Measurements from ENCODE around the gene LASP1NB.
"Not testable (repeated sequence)": the region's sequence is repeated elsewhere in the genome, so short reads cannot be mapped to it uniquely, and the experiment has no call there.

The LASP1NB gene

GRCh38 chr17:38916771-38917170, 8.6 kb upstream of the LASP1NB start:
- no peak for DNase-seq (ENCODE audit: low read depth, low spot score)

GRCh38 chr17:38917259-38917658, 8.2 kb upstream of the LASP1NB start:
- DNase-seq (ENCODE audit: low read depth, low spot score) = no peak

- no peak for DNase-seq (ENCODE audit: low read depth, low spot score)
Measured at GRCh38 chr17:38918129-38918913, 7.1 kb upstream of the LASP1NB start.

GRCh38 chr17:38918916-38919315, 6.5 kb upstream of the LASP1NB start:
- no peak for DNase-seq (ENCODE audit: low read depth, low spot score)

- DNase-seq (ENCODE audit: low read depth, low spot score) = no peak
Measured at GRCh38 chr17:38919316-38920078, 5.9 kb upstream of the LASP1NB start.

- DNase-seq (ENCODE audit: low read depth, low spot score) = no peak
Measured at GRCh38 chr17:38920374-38921291, 4.8 kb upstream of the LASP1NB start.

GRCh38 chr17:38921756-38922411, 3.5 kb upstream of the LASP1NB start:
- DNase-seq (ENCODE audit: low read depth, low spot score) = no peak

GRCh38 chr17:38922538-38923297, 2.7 kb upstream of the LASP1NB start:
- DNase-seq (ENCODE audit: low read depth, low spot score) = peak; percentile 85

GRCh38 chr17:38926293-38927070, 1.1 kb downstream of the LASP1NB start:
- no peak for DNase-seq (ENCODE audit: low read depth, low spot score)

- not testable (repeated sequence) for DNase-seq (ENCODE audit: low read depth, low spot score)
Measured at GRCh38 chr17:38930782-38931181, 5.4 kb downstream of the LASP1NB start.

- DNase-seq (ENCODE audit: low read depth, low spot score) = not testable (repeated sequence)
Measured at GRCh38 chr17:38933962-38934361, 8.5 kb downstream of the LASP1NB start.

GRCh38 chr17:38939987-38940386, 14.6 kb downstream of the LASP1NB start:
- no peak for DNase-seq (ENCODE audit: low read depth, low spot score)

- DNase-seq (ENCODE audit: low read depth, low spot score) = no peak
Measured at GRCh38 chr17:38940404-38940803, 15.0 kb downstream of the LASP1NB start.

- no peak for DNase-seq (ENCODE audit: low read depth, low spot score)
Measured at GRCh38 chr17:38942696-38943334, 17.4 kb downstream of the LASP1NB start.

GRCh38 chr17:38943607-38944006, 18.2 kb downstream of the LASP1NB start:
- no peak for DNase-seq (ENCODE audit: low read depth, low spot score)

GRCh38 chr17:38947189-38947588, 21.8 kb downstream of the LASP1NB start:
- no peak for DNase-seq (ENCODE audit: low read depth, low spot score)

GRCh38 chr17:38953800-38954199, 28.4 kb downstream of the LASP1NB start:
- not testable (repeated sequence) for DNase-seq (ENCODE audit: low read depth, low spot score)

GRCh38 chr17:38958326-38958725, 32.9 kb downstream of the LASP1NB start:
- DNase-seq (ENCODE audit: low read depth, low spot score) = no peak

GRCh38 chr17:38958756-38959155, 33.3 kb downstream of the LASP1NB start:
- DNase-seq (ENCODE audit: low read depth, low spot score) = peak; percentile 46

Measured in astrocyte of the hippocampus (primary cell).